Esophagus muscularis mucosa (tissue), 4 donors: ENCODE results near the gene DBNL. TPM values are rescaled to one million over a fixed set of nuclear protein-coding genes. Genes with fewer than 3 reads are reported as not detected.

ENCODE experiments used
- DNase-seq: peaks from one replicate; pipeline ENCODE4 v3.0.0-alpha.2; 2017; ENCODE audit errors: extremely low spot score
- H3K27ac ChIP-seq, 4 donors: fragments of 200-600 bp; sonication (generic); replicated peaks in 1 of 4; 1 replicate in 3 of 4; 2 replicates in 1 of 4; pipeline ENCODE4 v1.5.1; 2016 to 2019; ENCODE audit warnings: mild to moderate bottlenecking in 1 of 4
- H3K27me3 ChIP-seq, 4 donors: fragments of 200-600 bp; sonication (generic); one replicate each; pipeline versions ENCODE4 v1.5.1 to v1.6.0; 2016 to 2019
- H3K36me3 ChIP-seq, 4 donors: fragments of 200-600 bp; sonication (generic); one replicate each; pipeline ENCODE4 v1.5.1; 2016 to 2019
- H3K4me1 ChIP-seq, 4 donors: fragments of 200-600 bp; sonication (generic); one replicate each; pipeline ENCODE4 v1.5.1; 2016 to 2019
- H3K4me3 ChIP-seq, 4 donors: fragments of 200-600 bp; sonication (generic); 1 replicate in 2 of 4; 2 replicates in 2 of 4; pipeline ENCODE4 v1.5.1; 2016 to 2019; ENCODE audit warnings: mild to moderate bottlenecking in 4 of 4, moderate library complexity in 1 of 4
- H3K9me3 ChIP-seq, 4 donors: fragments of 200-600 bp; sonication (generic); 1 replicate in 3 of 4; 2 replicates in 1 of 4; pipeline ENCODE4 v1.5.1; 2016 to 2019
- CTCF ChIP-seq, 3 experiments: fragments of 200-600 bp in 2 of 3; fragments of 450-650 bp in 1 of 3; sonication (generic) in 2 of 3; IDR thresholded peaks; one replicate each; pipeline ENCODE4 v1.5.1; 2017 to 2019; ENCODE audit warnings: antibody characterized with exemption in 3 of 3, mild to moderate bottlenecking in 2 of 3, moderate library complexity in 1 of 3
- EP300 ChIP-seq: sonication (generic); formaldehyde crosslinking; IDR thresholded peaks from one replicate; pipeline ENCODE4 v1.6.1; 2017; ENCODE audit warnings: antibody characterized with exemption
- POLR2A ChIP-seq: fragments of 450-650 bp; IDR thresholded peaks from one replicate; pipeline ENCODE4 v1.6.1; 2017; ENCODE audit warnings: antibody characterized with exemption, moderate library complexity, mild to moderate bottlenecking, low read depth
- POLR2AphosphoS5 ChIP-seq, 2 donors: sonication (generic); formaldehyde crosslinking; IDR thresholded peaks; one replicate each; pipeline ENCODE4 v1.6.1; 2017; ENCODE audit warnings: antibody characterized with exemption in 2 of 2
- WGBS: methylation state at CpG from one replicate; pipeline ENCODE4 v1.1.5; 2018; 5-methylcytosine and 5-hydroxymethylcytosine counted together
- intact Hi-C: fragments of 100-400 bp; cut with DNase I; formaldehyde crosslinking; loops from one replicate; pipeline ENCODE4 v1.15.1; 2023
- total RNA-seq, 4 donors: library from RNA; depleted of rRNA; stranded (reverse); fragments of >200 nt; gene quantifications; one replicate each; pipeline versions ENCODE4 v1.1.0 to v1.2.1, GENCODE V29; 2016

DBNL gene
- total RNA-seq, 4 donors from 2014 or later, result 93.9 to 122 (median 115) TPM

DNA sequence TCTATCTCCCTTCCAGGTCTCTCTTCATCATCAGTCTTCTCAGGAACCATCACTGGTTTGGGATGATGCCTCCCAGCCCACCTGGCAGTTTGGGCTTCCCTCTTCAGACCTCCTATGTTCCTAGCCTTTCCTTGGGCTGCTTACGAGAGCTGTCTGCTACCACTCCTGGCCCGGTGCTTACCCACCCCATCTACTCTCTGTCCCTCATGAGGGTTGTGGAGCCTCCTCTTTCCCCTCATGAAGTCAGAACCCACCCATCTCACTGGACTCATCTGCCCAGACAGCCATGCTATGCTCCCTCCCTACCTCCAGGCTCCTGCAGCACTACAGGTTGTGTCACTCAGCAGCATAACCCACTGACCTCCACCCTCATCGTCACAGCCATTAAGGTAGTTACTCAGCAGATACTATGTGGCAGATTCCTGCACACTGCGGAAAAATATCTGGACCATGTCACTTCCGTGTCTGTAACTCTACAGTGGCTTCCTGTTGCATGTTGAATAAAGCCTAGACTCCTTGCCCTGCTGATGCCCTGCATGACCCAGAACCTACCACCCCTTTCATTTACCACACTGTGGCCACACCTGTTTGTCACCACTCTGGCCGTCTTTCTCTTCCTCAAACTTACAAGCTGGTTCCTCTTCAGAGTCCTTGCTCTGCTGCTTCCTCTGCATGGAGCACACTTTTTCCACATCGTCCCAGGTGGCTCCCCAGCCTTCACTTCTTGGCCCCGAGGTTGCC, 2.0 kb downstream of the DBNL start:
- H3K4me3 ChIP-seq, result no peak overlapping the region
- H3K27ac ChIP-seq, result no peak overlapping the region
- intact Hi-C loops, result no loop called here
- no peak for DNase-seq
- 74% methylated on average over 8 of the region's 8 CpGs for WGBS
- H3K9me3 ChIP-seq, result no peaks in the 10 kb centered on the region
- TF ChIP-seq POLR2A, result no peak
- no peak for TF ChIP-seq POLR2AphosphoS5 (IDR thresholded peaks at IDR 0.05)
- TF ChIP-seq EP300, result no peak
- TF ChIP-seq CTCF (IDR thresholded peaks at IDR 0.05), result no peak
- H3K4me1 ChIP-seq, result peaks cover 33 to 72% (median 43%) of the 10 kb centered on the region in 4 donors
- H3K36me3 ChIP-seq, result peaks cover 14 to 45% (median 28%) of the 10 kb centered on the region in 4 donors
- H3K27me3 ChIP-seq, result no peaks in the 10 kb centered on the region

DNA sequence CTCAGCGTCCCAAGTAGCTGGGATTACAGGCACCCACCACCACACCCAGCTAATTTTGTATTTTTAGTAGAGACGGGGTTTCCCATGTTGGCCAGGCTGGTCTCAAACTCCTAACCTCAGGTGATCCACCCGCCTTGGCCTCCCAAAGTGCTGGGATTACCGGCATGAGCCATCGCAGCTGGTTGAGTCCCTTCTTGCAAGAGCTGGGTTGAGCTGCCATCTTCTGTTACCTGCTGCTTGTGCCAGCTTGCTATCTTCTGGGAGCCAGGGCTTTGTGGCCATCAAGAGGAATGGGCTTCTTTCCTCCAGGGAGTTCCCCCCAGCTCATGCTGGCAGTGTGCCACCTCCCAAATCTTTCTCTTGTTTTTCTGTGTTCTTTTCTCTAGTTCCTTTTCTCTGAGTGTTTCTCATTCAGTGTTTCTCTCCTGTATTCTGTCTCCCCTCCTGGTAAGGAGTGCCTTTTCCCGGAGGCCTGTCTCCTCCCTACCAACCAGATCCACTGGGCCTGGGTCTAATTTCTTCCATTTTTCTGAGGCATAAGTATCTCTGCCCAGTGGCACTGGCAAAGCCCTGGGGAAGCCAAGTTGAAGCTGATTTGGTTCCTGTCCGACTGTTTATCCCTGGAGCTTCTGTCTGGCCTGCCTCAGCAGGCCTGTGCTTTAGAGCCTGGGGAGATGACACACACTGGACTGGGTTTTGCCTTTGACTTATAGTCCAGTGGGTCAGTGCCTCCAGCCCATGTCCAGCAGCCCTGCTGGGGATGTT, 3.7 kb downstream of the DBNL start:
- Histone ChIP-seq H3K27ac (no peak overlapping the region), H3K27me3 (no peaks in the 10 kb centered on the region), H3K4me1 (peaks cover 36 to 80% (median 43%) of the 10 kb centered on the region in 4 donors), H3K4me3 (no peak overlapping the region), H3K9me3 (no peaks in the 10 kb centered on the region), H3K36me3 (peaks cover 23 to 63% (median 45%) of the 10 kb centered on the region in 4 donors)
- TF ChIP-seq CTCF (IDR thresholded peaks at IDR 0.05) (no peak), EP300 (no peak), POLR2AphosphoS5 (IDR thresholded peaks at IDR 0.05) (no peak)
- 83% methylated on average over 7 of the region's 7 CpGs for WGBS
- intact Hi-C loops, result no loop called here
- no peak for DNase-seq

- Histone ChIP-seq H3K27ac (no peak overlapping the region), H3K27me3 (no peaks in the 10 kb centered on the region), H3K4me3 (no peak overlapping the region), H3K9me3 (no peaks in the 10 kb centered on the region), H3K36me3 (peaks cover 24 to 84% (median 65%) of the 10 kb centered on the region in 4 donors), H3K4me1 (peaks cover 28 to 67% (median 32%) of the 10 kb centered on the region in 4 donors)
- TF ChIP-seq POLR2A, result no peak
- TF ChIP-seq POLR2AphosphoS5 (IDR thresholded peaks at IDR 0.05), result no peak
- TF ChIP-seq EP300, result no peak
- no peak for TF ChIP-seq CTCF (IDR thresholded peaks at IDR 0.05)
- intact Hi-C loops, result no loop called here
- no peak for DNase-seq
- 89% methylated on average over 11 of the region's 14 CpGs for WGBS
These were observed 5.8 kb downstream of the DBNL start for GRCh38 chr7:44050121-44050914.

DNA sequence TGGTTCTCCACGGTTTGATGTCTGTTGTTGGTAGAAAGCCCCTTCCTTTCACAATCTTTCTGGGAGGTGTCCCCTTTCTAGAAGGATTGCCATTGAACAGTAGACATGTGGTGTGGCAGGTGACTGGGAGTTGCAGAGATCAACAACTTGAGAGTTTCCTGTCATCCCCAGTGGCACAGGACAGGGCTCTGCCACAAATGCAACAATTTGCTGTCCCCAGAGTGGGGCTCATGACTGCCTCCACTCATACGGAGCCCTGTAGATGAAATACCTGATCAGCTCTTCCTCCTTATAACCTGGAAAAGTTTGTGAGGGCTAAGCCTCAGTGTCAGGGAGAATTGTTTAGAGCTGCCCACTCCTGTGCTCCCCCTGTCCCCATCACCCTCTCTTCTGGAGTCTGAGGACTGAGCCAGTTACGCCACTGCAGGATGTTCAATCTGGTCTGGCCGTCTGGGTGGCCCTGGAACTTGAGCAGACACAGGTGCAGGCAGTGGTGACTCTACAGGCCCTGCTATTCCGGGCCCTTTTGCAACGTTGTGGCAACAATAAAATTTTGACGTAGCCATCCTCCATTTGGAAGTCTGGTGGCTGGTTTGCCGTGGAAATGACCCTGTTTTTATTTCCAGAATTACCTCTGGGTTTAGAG, 6.5 kb downstream of the DBNL start:
- intact Hi-C loops, result no loop called here
- Histone ChIP-seq H3K9me3 (no peaks in the 10 kb centered on the region), H3K4me1 (peaks cover 22 to 59% (median 25%) of the 10 kb centered on the region in 4 donors), H3K36me3 (peaks cover 24 to 90% (median 68%) of the 10 kb centered on the region in 4 donors), H3K4me3 (no peak overlapping the region), H3K27ac (no peak overlapping the region), H3K27me3 (no peaks in the 10 kb centered on the region)
- WGBS, result 79% methylated on average over 7 of the region's 8 CpGs
- no peak for DNase-seq
- TF ChIP-seq POLR2AphosphoS5 (IDR thresholded peaks at IDR 0.05), result no peak
- no peak for TF ChIP-seq POLR2A
- no peak for TF ChIP-seq CTCF (IDR thresholded peaks at IDR 0.05)
- TF ChIP-seq EP300, result no peak
